ENCODE data around the gene CILP. TPM values are rescaled to one million over a fixed set of nuclear protein-coding genes. Genes with fewer than 3 reads are reported as not detected.
"Not testable (repeated sequence)": the region's sequence is repeated elsewhere in the genome, so short reads cannot be mapped to it uniquely, and the experiment has no call there.

CILP gene
- polyA plus RNA-seq, 3 donors from 2014 or later: 0.06 TPM; not detected in 2

- Mint-ChIP-seq H3K27ac (no peak overlapping the region), H3K27me3 (ENCODE audit: low read depth in 3 of 3) (no peaks in the 10 kb centered on the region), H3K36me3 (peaks cover 5 to 24% (median 6%) of the 10 kb centered on the region in 3 donors), H3K4me3 (no peak overlapping the region), H3K9me3 (no peaks in the 10 kb centered on the region), H3K4me1 (no peaks in the 10 kb centered on the region)
- DNase-seq: no peak
These were observed 33.4 kb upstream of the CILP start for GRCh38 chr15:65244638-65245037.

GRCh38 chr15:65236443-65236842 lies 25.2 kb upstream of the CILP start:
- not testable (repeated sequence) for DNase-seq; H3K4me1 Mint-ChIP-seq; H3K9me3 Mint-ChIP-seq; H3K4me3 Mint-ChIP-seq; H3K36me3 Mint-ChIP-seq; H3K27me3 Mint-ChIP-seq (ENCODE audit: low read depth in 3 of 3)
- H3K27ac Mint-ChIP-seq: peak overlapping the region in 1 of 6 donors; percentile 46

- Mint-ChIP-seq H3K4me3 (no peak overlapping the region), H3K27me3 (ENCODE audit: low read depth in 3 of 3) (no peaks in the 10 kb centered on the region), H3K9me3 (no peaks in the 10 kb centered on the region), H3K4me1 (no peaks in the 10 kb centered on the region), H3K36me3 (peaks cover 0 to 9% (median 0%) of the 10 kb centered on the region in 3 donors), H3K27ac (no peak overlapping the region)
- DNase-seq: no peak
These were observed 22.4 kb upstream of the CILP start for GRCh38 chr15:65233696-65234095.

GRCh38 chr15:65232520-65232919 lies 21.2 kb upstream of the CILP start:
- H3K4me3 Mint-ChIP-seq: no peak overlapping the region
- no peaks in the 10 kb centered on the region for H3K9me3 Mint-ChIP-seq
- no peak overlapping the region for H3K27ac Mint-ChIP-seq
- no peak for DNase-seq
- no peaks in the 10 kb centered on the region for H3K4me1 Mint-ChIP-seq
- peaks cover 0 to 8% (median 4%) of the 10 kb centered on the region in 3 donors for H3K36me3 Mint-ChIP-seq
- no peaks in the 10 kb centered on the region for H3K27me3 Mint-ChIP-seq (ENCODE audit: low read depth in 3 of 3)

- Mint-ChIP-seq H3K27ac (no peak overlapping the region), H3K9me3 (no peaks in the 10 kb centered on the region), H3K36me3 (peaks cover 0 to 8% (median 4%) of the 10 kb centered on the region in 3 donors), H3K4me3 (no peak overlapping the region), H3K4me1 (no peaks in the 10 kb centered on the region), H3K27me3 (ENCODE audit: low read depth in 3 of 3) (no peaks in the 10 kb centered on the region)
- DNase-seq: no peak
These were observed 20.0 kb upstream of the CILP start for GRCh38 chr15:65231306-65231705.

GRCh38 chr15:65226901-65227300 lies 15.6 kb upstream of the CILP start:
- H3K4me3 Mint-ChIP-seq; H3K27me3 Mint-ChIP-seq (ENCODE audit: low read depth in 3 of 3); H3K9me3 Mint-ChIP-seq; H3K36me3 Mint-ChIP-seq; H3K27ac Mint-ChIP-seq; H3K4me1 Mint-ChIP-seq; DNase-seq: not testable (repeated sequence)

- Mint-ChIP-seq H3K4me1 (no peaks in the 10 kb centered on the region), H3K9me3 (no peaks in the 10 kb centered on the region), H3K27me3 (ENCODE audit: low read depth in 3 of 3) (peaks cover 0 to 4% (median 3%) of the 10 kb centered on the region in 3 donors), H3K36me3 (peaks cover 0 to 4% (median 3%) of the 10 kb centered on the region in 3 donors), H3K4me3 (no peak overlapping the region), H3K27ac (no peak overlapping the region)
- DNase-seq: no peak
These were observed 14.9 kb upstream of the CILP start for GRCh38 chr15:65226221-65226620.

GRCh38 chr15:65223996-65224395 lies 12.7 kb upstream of the CILP start:
- no peaks in the 10 kb centered on the region for H3K4me1 Mint-ChIP-seq
- no peak overlapping the region for H3K4me3 Mint-ChIP-seq
- no peak overlapping the region for H3K27ac Mint-ChIP-seq
- H3K9me3 Mint-ChIP-seq: no peaks in the 10 kb centered on the region
- H3K36me3 Mint-ChIP-seq: peaks cover 0 to 4% (median 3%) of the 10 kb centered on the region in 3 donors
- DNase-seq: no peak
- peaks cover 0 to 4% (median 3%) of the 10 kb centered on the region in 3 donors for H3K27me3 Mint-ChIP-seq (ENCODE audit: low read depth in 3 of 3)

GRCh38 chr15:65222891-65223290 lies 11.6 kb upstream of the CILP start:
- Mint-ChIP-seq H3K36me3 (no peaks in the 10 kb centered on the region), H3K4me3 (no peak overlapping the region), H3K27me3 (ENCODE audit: low read depth in 3 of 3) (peaks cover 0 to 4% (median 3%) of the 10 kb centered on the region in 3 donors), H3K9me3 (no peaks in the 10 kb centered on the region), H3K27ac (no peak overlapping the region), H3K4me1 (no peaks in the 10 kb centered on the region)
- no peak for DNase-seq

GRCh38 chr15:65221697-65222096 lies 10.4 kb upstream of the CILP start:
- H3K9me3 Mint-ChIP-seq: no peaks in the 10 kb centered on the region
- H3K27ac Mint-ChIP-seq: no peak overlapping the region
- peaks cover 0 to 4% (median 3%) of the 10 kb centered on the region in 3 donors for H3K27me3 Mint-ChIP-seq (ENCODE audit: low read depth in 3 of 3)
- H3K4me3 Mint-ChIP-seq: no peak overlapping the region
- no peak for DNase-seq
- H3K36me3 Mint-ChIP-seq: no peaks in the 10 kb centered on the region
- H3K4me1 Mint-ChIP-seq: no peaks in the 10 kb centered on the region

GRCh38 chr15:65219137-65219536 lies 7.9 kb upstream of the CILP start:
- no peak overlapping the region for H3K27ac Mint-ChIP-seq
- peaks cover 0 to 6% (median 0%) of the 10 kb centered on the region in 3 donors for H3K27me3 Mint-ChIP-seq (ENCODE audit: low read depth in 3 of 3)

GRCh38 chr15:65217526-65218482 lies 6.5 kb upstream of the CILP start:
- Mint-ChIP-seq H3K27ac (no peak overlapping the region), H3K27me3 (ENCODE audit: low read depth in 3 of 3) (peaks cover 0 to 6% (median 0%) of the 10 kb centered on the region in 3 donors)

More at GRCh38 chr15:65219137-65219536, 7.9 kb upstream of the CILP start:
- DNase-seq: no peak
- Mint-ChIP-seq H3K9me3 (no peaks in the 10 kb centered on the region), H3K36me3 (no peaks in the 10 kb centered on the region), H3K4me3 (no peak overlapping the region), H3K4me1 (no peaks in the 10 kb centered on the region)

GRCh38 chr15:65215496-65215895 lies 4.2 kb upstream of the CILP start:
- Mint-ChIP-seq H3K4me3 (no peak overlapping the region), H3K27me3 (ENCODE audit: low read depth in 3 of 3) (peaks cover 0 to 3% (median 2%) of the 10 kb centered on the region in 3 donors), H3K9me3 (no peaks in the 10 kb centered on the region), H3K27ac (no peak overlapping the region), H3K36me3 (no peaks in the 10 kb centered on the region), H3K4me1 (no peaks in the 10 kb centered on the region)
- no peak for DNase-seq

More at GRCh38 chr15:65217526-65218482, 6.5 kb upstream of the CILP start:
- DNase-seq: no peak
- Mint-ChIP-seq H3K4me3 (no peak overlapping the region), H3K36me3 (no peaks in the 10 kb centered on the region), H3K9me3 (no peaks in the 10 kb centered on the region), H3K4me1 (no peaks in the 10 kb centered on the region)

- no peaks in the 10 kb centered on the region for H3K4me1 Mint-ChIP-seq
- no peak overlapping the region for H3K27ac Mint-ChIP-seq
- no peaks in the 10 kb centered on the region for H3K9me3 Mint-ChIP-seq
- H3K4me3 Mint-ChIP-seq: no peak overlapping the region
- DNase-seq: no peak
- no peaks in the 10 kb centered on the region for H3K36me3 Mint-ChIP-seq
- peaks cover 0 to 3% (median 2%) of the 10 kb centered on the region in 3 donors for H3K27me3 Mint-ChIP-seq (ENCODE audit: low read depth in 3 of 3)
These were observed 2.7 kb upstream of the CILP start for GRCh38 chr15:65214010-65214409.
